CD14-positive monocyte (primary cell): Measurements from ENCODE around the gene RPGRIP1L. TPM values are rescaled to one million over a fixed set of nuclear protein-coding genes. Genes with fewer than 3 reads are reported as not detected.

Experiments
- DNase-seq, 3 donors: peaks; one replicate each; pipeline ENCODE4 v3.0.0-alpha.2; 2011 to 2022
- H2AFZ ChIP-seq: 2 replicates; pipeline ENCODE4 v1.6.0; 2012; ENCODE audit warnings: mild to moderate bottlenecking, low read depth, low read length, inconsistent platforms; ENCODE audit not compliant: insufficient read depth, poor library complexity, severe bottlenecking
- H3K27ac ChIP-seq, 2 donors: 1 replicate in 1 of 2; 2 replicates in 1 of 2; pipeline ENCODE4 v1.5.1; 2012 to 2013; ENCODE audit warnings: low read length in 2 of 2, control low read depth in 1 of 2, inconsistent platforms in 1 of 2, low read depth in 1 of 2, mild to moderate bottlenecking in 1 of 2
- H3K27me3 ChIP-seq, 2 donors: one replicate each; pipeline versions ENCODE4 v1.6.0 to v1.6.1; 2011 to 2013; ENCODE audit warnings: low read length in 2 of 2; ENCODE audit not compliant: control insufficient read depth in 2 of 2, insufficient read depth in 2 of 2
- H3K36me3 ChIP-seq, 2 donors: replicated peaks in 1 of 2; 1 replicate in 1 of 2; 2 replicates in 1 of 2; pipeline versions ENCODE4 v1.5.1 to v1.6.1; 2012 to 2013; ENCODE audit warnings: low read length in 2 of 2, control low read depth in 1 of 2, inconsistent platforms in 1 of 2, mild to moderate bottlenecking in 1 of 2; ENCODE audit not compliant: insufficient read depth in 2 of 2, control insufficient read depth in 1 of 2
- H3K4me1 ChIP-seq, 2 donors: 1 replicate in 1 of 2; 2 replicates in 1 of 2; pipeline versions ENCODE4 v1.5.1 to v1.6.1; 2012 to 2013; ENCODE audit warnings: low read length in 2 of 2, control low read depth in 1 of 2, inconsistent platforms in 1 of 2, mild to moderate bottlenecking in 1 of 2, moderate library complexity in 1 of 2; ENCODE audit not compliant: insufficient read depth in 2 of 2, control insufficient read depth in 1 of 2
- H3K4me2 ChIP-seq: replicated peaks from 2 replicates; pipeline ENCODE3; 2012; ENCODE audit warnings: low read length, moderate library complexity, mild to moderate bottlenecking; ENCODE audit not compliant: poor library complexity, severe bottlenecking; ENCODE audit errors: extremely low read depth
- H3K4me3 ChIP-seq, 3 experiments: fragments of 200-600 bp in 1 of 3; sonication (generic) in 1 of 3; replicated peaks in 1 of 3; 1 replicate in 2 of 3; 2 replicates in 1 of 3; pipeline ENCODE4 v1.5.1; 2011 to 2013; ENCODE audit warnings: low read length in 3 of 3, mild to moderate bottlenecking in 3 of 3, control low read depth in 2 of 3, low read depth in 2 of 3, inconsistent platforms in 1 of 3, moderate library complexity in 1 of 3
- H3K79me2 ChIP-seq: 2 replicates; pipeline ENCODE4 v1.6.0; 2012; ENCODE audit warnings: mild to moderate bottlenecking, control low read depth, inconsistent platforms, low read length, moderate library complexity; ENCODE audit not compliant: insufficient read depth
- H3K9ac ChIP-seq: 2 replicates; pipeline ENCODE4 v1.6.0; 2017; ENCODE audit warnings: low read length, mild to moderate bottlenecking; ENCODE audit not compliant: insufficient read depth, poor library complexity, severe bottlenecking
- H3K9me3 ChIP-seq, 2 donors: replicated peaks in 1 of 2; 1 replicate in 1 of 2; 2 replicates in 1 of 2; pipeline versions ENCODE4 v1.5.1 to v1.6.1; 2012 to 2013; ENCODE audit warnings: low read length in 2 of 2, control low read depth in 1 of 2; ENCODE audit not compliant: control insufficient read depth in 1 of 2, insufficient read depth in 1 of 2
- H4K20me1 ChIP-seq: 2 replicates; pipeline ENCODE4 v1.6.0; 2012; ENCODE audit warnings: mild to moderate bottlenecking, low read length, control low read depth, moderate library complexity; ENCODE audit not compliant: insufficient read depth
- H3K27ac Mint-ChIP-seq, 7 donors: one replicate each; pipeline ENCODE4 v1.8.0; 2020; ENCODE audit warnings: mild to moderate bottlenecking in 7 of 7, mixed read lengths in 7 of 7, moderate library complexity in 6 of 7, inconsistent platforms in 2 of 7
- H3K27me3 Mint-ChIP-seq, 3 donors: one replicate each; pipeline ENCODE4 v1.8.0; 2021 to 2022; ENCODE audit warnings: low read depth in 3 of 3, mild to moderate bottlenecking in 3 of 3, mixed read lengths in 3 of 3, moderate library complexity in 3 of 3, inconsistent platforms in 1 of 3
- H3K36me3 Mint-ChIP-seq, 2 donors: one replicate each; pipeline ENCODE4 v1.8.0; 2020; ENCODE audit warnings: mixed read lengths in 2 of 2, inconsistent platforms in 1 of 2, mild to moderate bottlenecking in 1 of 2
- H3K4me1 Mint-ChIP-seq: one replicate; pipeline ENCODE4 v1.8.0; 2020; ENCODE audit warnings: mild to moderate bottlenecking, mixed read lengths
- H3K4me3 Mint-ChIP-seq, 2 donors: one replicate each; pipeline ENCODE4 v1.8.0; 2020; ENCODE audit warnings: mild to moderate bottlenecking in 2 of 2, mixed read lengths in 2 of 2, moderate library complexity in 1 of 2
- H3K9me3 Mint-ChIP-seq, 7 donors: one replicate each; pipeline ENCODE4 v1.8.0; 2020 to 2022; ENCODE audit warnings: mixed read lengths in 7 of 7, mild to moderate bottlenecking in 6 of 7, moderate library complexity in 6 of 7, inconsistent platforms in 2 of 7
- CTCF ChIP-seq: fragments of 200-600 bp; IDR thresholded peaks from one replicate; pipeline ENCODE4 v1.8.0; 2022; ENCODE audit warnings: antibody characterized with exemption, mild to moderate bottlenecking
- WGBS: methylation state at CpG from one replicate; pipeline ENCODE4 v1.1.5; 2013; ENCODE audit warnings: missing lambda C conversion rate; ENCODE audit not compliant: insufficient coverage; 5-methylcytosine and 5-hydroxymethylcytosine counted together
- intact Hi-C, 2 donors: fragments of 100-400 bp; cut with micrococcal nuclease; formaldehyde crosslinking; loops; one replicate each; pipeline versions ENCODE4 v1.15.0 to v1.15.1; 2023
- polyA plus RNA-seq, 3 donors: library from polyadenylated mRNA; depleted of rRNA in 1 of 3; unstranded in 2 of 3; stranded (reverse) in 1 of 3; fragments of 300-500 nt in 2 of 3; fragments of >200 nt in 1 of 3; fragmentation: Illumina TruSeq in 2 of 3; gene quantifications; 1 replicate in 2 of 3; 2 replicates in 1 of 3; pipeline ENCODE4 v1.2.3, GENCODE V29; 2012 to 2021

The RPGRIP1L gene
- polyA plus RNA-seq, 3 donors: 0.11 to 0.18 TPM; not detected in 1

GRCh38 chr16:53580038-53580802 lies 123.4 kb downstream of the RPGRIP1L start:
- TF ChIP-seq CTCF: no peak
- intact Hi-C loops: no loop called here
- no peak for DNase-seq
- Mint-ChIP-seq H3K27me3 (peaks cover 0 to 1% (median 0%) of the 10 kb centered on the region in 3 donors), H3K36me3 (no peaks in the 10 kb centered on the region), H3K4me3 (no peak overlapping the region), H3K4me1 (peaks cover 8% of the 10 kb centered on the region), H3K27ac (no peak overlapping the region), H3K9me3 (peaks cover 0 to 5% (median 0%) of the 10 kb centered on the region in 7 donors)
- Histone ChIP-seq H2AFZ (no peak overlapping the region), H3K4me3 (no peak overlapping the region), H3K27ac (no peak overlapping the region), H3K9me3 (no peaks in the 10 kb centered on the region), H3K4me1 (no peaks in the 10 kb centered on the region), H3K4me2 (no peak overlapping the region), H3K79me2 (no peaks in the 10 kb centered on the region), H4K20me1 (no peaks in the 10 kb centered on the region), H3K9ac (no peak overlapping the region), H3K36me3 (no peaks in the 10 kb centered on the region), H3K27me3 (no peaks in the 10 kb centered on the region)
- WGBS: 93% methylated on average over 12 of the region's 12 CpGs

DNA sequence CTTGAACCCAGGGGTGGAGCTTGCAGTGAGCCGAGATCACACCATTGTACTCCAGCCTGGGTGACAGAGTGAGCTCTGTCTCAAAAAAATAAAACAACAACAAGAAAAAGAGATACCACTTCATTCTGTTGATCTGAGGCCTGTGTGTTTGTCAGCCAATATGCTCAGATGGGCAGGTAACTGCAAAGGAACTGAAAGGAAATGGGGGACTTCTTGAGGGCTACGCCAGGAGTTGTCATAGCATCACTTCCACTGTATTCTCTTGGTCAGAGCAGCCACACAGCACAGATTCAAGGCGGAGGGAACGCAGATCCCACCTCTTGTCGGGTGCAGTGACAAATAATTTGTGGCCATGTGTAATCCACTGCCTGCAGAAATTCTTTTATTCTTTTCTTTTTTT lies 126.8 kb downstream of the RPGRIP1L start:
- H3K4me1 ChIP-seq: no peaks in the 10 kb centered on the region
- no peaks in the 10 kb centered on the region for H3K79me2 ChIP-seq
- Mint-ChIP-seq H3K4me3 (no peak overlapping the region), H3K36me3 (no peaks in the 10 kb centered on the region), H3K9me3 (peaks cover 0 to 11% (median 3%) of the 10 kb centered on the region in 7 donors), H3K27ac (no peak overlapping the region), H3K27me3 (peaks cover 1 to 3% (median 1%) of the 10 kb centered on the region in 3 donors), H3K4me1 (no peaks in the 10 kb centered on the region)
- H3K4me3 ChIP-seq: no peak overlapping the region
- no peaks in the 10 kb centered on the region for H3K9me3 ChIP-seq
- intact Hi-C loops: no loop called here
- 93% methylated on average over 4 of the region's 5 CpGs for WGBS
- no peak overlapping the region for H3K4me2 ChIP-seq
- H3K36me3 ChIP-seq: no peaks in the 10 kb centered on the region
- H4K20me1 ChIP-seq: no peaks in the 10 kb centered on the region
- H3K27me3 ChIP-seq: no peaks in the 10 kb centered on the region
- no peak overlapping the region for H3K9ac ChIP-seq
- no peak for TF ChIP-seq CTCF
- no peak overlapping the region for H3K27ac ChIP-seq
- no peak for DNase-seq
- no peak overlapping the region for H2AFZ ChIP-seq
